Measurements from ENCODE around the gene CYTH2. TPM values are rescaled to one million over a fixed set of nuclear protein-coding genes. Genes with fewer than 3 reads are reported as not detected.

Gene CYTH2
- total RNA-seq, 2 donors from 2014 or later, result 55.4 to 70.2 TPM

DNA sequence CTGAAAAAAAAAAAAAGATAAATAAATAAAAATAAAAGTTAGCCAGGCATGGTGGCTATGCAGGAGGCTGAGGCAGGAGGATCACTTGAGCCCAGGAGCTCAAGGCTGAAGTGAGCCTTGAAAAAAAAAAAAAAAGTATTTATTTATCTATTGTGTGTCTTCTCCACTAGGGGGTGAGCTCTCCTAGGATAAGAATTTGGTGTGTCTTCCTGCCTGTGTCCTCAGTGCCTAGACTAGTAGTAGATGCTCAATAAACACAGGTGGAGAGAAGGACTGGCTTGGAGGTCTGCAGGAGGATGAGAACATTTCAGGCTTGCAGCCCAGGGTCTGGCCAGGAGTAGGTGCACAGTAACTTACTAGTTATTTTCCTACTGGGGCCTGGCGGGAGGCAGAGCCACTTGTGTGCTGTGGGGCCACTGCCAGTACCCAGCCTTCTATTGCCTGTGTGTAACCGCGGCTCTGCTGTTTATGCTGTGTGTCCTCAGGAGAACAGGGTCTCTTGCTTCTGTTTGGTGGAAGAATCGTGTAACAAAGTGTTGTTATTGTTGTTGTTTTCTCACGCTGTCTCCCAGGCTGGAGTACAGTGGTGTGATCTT lies 37.1 kb downstream of the CYTH2 start:
- H3K9ac ChIP-seq (ENCODE audit: low read depth in 2 of 2, low read length in 2 of 2), result no peak overlapping the region
- DNase-seq, result no peak
- H3K27me3 ChIP-seq, result peaks cover 8% of the 10 kb centered on the region
- no peaks in the 10 kb centered on the region for H3K9me3 ChIP-seq
- H3K36me3 ChIP-seq, result no peaks in the 10 kb centered on the region
- H3K27ac ChIP-seq, result no peak overlapping the region
- no peaks in the 10 kb centered on the region for H3K4me1 ChIP-seq
- intact Hi-C loops (cut with DNase I), result loop anchor here (2.0 kb wide), 1 partner anchor 79 kb away; no protein-coding TSS in a partner anchor
- H3K4me3 ChIP-seq, result no peak overlapping the region
- TF ChIP-seq, protein P1, sequence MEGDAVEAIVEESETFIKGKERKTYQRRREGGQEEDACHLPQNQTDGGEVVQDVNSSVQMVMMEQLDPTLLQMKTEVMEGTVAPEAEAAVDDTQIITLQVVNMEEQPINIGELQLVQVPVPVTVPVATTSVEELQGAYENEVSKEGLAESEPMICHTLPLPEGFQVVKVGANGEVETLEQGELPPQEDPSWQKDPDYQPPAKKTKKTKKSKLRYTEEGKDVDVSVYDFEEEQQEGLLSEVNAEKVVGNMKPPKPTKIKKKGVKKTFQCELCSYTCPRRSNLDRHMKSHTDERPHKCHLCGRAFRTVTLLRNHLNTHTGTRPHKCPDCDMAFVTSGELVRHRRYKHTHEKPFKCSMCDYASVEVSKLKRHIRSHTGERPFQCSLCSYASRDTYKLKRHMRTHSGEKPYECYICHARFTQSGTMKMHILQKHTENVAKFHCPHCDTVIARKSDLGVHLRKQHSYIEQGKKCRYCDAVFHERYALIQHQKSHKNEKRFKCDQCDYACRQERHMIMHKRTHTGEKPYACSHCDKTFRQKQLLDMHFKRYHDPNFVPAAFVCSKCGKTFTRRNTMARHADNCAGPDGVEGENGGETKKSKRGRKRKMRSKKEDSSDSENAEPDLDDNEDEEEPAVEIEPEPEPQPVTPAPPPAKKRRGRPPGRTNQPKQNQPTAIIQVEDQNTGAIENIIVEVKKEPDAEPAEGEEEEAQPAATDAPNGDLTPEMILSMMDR (IDR thresholded peaks at IDR 0.05), result peak; percentile 32

DNA sequence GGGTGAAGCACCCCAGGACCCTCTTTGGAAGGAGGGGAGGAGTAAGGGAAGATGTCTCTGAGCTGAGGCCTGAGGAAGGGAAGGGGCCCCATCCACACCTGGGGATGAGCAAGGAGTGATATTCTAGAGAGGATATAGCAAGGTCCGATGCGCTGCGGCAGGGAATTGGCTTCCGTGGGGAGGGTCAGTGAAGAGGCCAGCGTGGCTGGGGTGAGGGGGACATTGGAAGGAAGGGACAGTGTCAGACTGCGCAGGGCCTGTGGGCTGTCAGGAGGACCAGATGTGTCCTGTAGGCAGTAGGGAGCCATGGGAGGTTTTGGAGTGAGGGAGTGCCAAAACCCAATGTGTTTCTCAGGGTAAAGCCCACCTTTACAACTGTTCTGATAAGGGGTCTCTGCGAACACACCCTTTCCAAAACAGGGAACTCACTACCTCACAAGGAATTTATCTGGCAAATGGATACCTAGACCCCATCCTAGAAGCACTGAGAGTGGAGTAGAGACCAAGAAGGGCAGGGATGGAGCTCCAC lies 38.8 kb downstream of the CYTH2 start:
- intact Hi-C loops (cut with DNase I), result loop anchor here (2.0 kb wide), 1 partner anchor 77 kb away; no protein-coding TSS in a partner anchor

DNA sequence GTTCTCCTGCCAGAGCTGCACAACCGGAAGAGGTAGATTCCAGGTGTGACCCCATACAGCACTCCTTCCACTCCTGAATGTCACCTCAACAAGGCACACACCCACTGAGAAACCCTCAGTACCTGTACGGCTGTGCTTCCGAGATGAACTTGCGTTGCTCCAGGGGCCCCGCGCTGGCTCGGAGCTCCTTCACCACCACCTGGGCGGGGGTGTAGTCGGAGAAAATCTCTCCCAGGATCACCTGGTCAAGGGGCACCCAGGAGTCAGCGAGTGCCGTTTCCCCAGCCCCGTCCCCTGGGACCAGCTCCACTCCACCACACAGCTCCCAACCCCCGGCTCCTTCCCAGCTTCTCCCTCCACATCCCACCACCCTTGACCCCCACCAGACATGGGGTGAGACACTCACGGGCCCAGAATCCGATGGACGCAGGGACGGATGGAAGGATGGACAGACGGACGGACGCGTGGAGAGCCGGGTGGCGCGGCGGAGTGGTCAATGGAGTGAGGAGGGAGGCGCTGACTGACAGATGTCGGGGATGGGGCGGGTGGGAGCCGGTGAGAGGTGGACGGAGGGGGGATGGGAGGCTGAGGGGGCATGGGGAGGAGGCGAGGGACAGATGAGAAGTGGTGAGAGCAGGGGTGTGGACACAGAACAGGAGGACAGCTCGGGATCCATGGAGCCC lies 39.7 kb downstream of the CYTH2 start:
- DNase-seq, result no peak
- Histone ChIP-seq H3K27me3 (peaks cover 28% of the 10 kb centered on the region), H3K9me3 (no peaks in the 10 kb centered on the region), H3K36me3 (no peaks in the 10 kb centered on the region), H3K9ac (ENCODE audit: low read depth in 2 of 2, low read length in 2 of 2) (no peak overlapping the region), H3K27ac (no peak overlapping the region), H3K4me1 (peaks cover 6% of the 10 kb centered on the region), H3K4me3 (no peak overlapping the region)
- intact Hi-C loops (cut with DNase I), result no loop called here
- TF ChIP-seq, protein P1 (IDR thresholded peaks at IDR 0.05), result no peak

More for the DNA sequence above, 38.8 kb downstream of the CYTH2 start:
- H3K27ac ChIP-seq, result no peak overlapping the region
- no peaks in the 10 kb centered on the region for H3K9me3 ChIP-seq
- no peak overlapping the region for H3K9ac ChIP-seq (ENCODE audit: low read depth in 2 of 2, low read length in 2 of 2)
- no peak for DNase-seq
- TF ChIP-seq, protein P1 (IDR thresholded peaks at IDR 0.05), result no peak
- no peak overlapping the region for H3K4me3 ChIP-seq
- no peaks in the 10 kb centered on the region for H3K4me1 ChIP-seq
- peaks cover 21% of the 10 kb centered on the region for H3K27me3 ChIP-seq
- H3K36me3 ChIP-seq, result no peaks in the 10 kb centered on the region

DNA sequence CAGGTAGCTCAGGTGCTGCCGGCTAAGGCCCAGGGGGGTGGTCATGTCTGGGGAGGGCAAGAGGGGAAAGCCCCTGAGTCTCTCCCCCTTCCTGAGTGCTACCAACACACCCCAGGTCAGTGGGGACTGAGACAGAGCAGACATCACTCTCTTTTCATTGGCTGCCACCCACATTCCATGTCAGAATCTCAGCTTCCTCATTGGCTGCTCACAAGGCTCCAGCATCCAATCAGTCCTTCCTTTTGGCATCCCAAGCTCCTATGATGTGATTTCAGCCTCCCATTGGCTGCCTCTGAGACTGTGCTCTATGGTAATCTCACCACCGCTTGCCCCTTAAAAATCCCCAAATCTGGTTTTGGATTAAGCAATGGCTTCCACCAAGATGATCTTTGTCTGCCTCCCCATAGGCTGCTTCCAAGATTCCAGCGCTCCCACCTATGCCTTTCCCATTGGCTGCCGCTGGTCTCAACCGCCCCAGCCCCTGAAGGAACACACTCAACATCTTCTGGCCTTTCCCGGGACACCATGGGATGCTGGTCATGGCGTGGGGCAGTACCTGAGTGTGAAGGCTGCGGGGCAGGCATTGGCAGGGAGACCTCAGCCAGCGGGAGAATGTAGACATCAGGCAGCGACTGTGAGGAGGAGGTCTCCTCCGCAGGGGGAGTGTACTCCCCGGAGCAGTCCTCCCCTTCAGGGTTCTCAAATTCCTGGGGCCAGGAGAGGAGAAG lies 40.5 kb downstream of the CYTH2 start:
- TF ChIP-seq, protein P1 (IDR thresholded peaks at IDR 0.05), result no peak
- Histone ChIP-seq H3K27ac (no peak overlapping the region), H3K9ac (ENCODE audit: low read depth in 2 of 2, low read length in 2 of 2) (no peak overlapping the region), H3K9me3 (no peaks in the 10 kb centered on the region), H3K4me1 (peaks cover 6% of the 10 kb centered on the region), H3K4me3 (no peak overlapping the region), H3K36me3 (no peaks in the 10 kb centered on the region), H3K27me3 (peaks cover 28% of the 10 kb centered on the region)
- intact Hi-C loops (cut with DNase I), result no loop called here
- DNase-seq, result no peak

DNA sequence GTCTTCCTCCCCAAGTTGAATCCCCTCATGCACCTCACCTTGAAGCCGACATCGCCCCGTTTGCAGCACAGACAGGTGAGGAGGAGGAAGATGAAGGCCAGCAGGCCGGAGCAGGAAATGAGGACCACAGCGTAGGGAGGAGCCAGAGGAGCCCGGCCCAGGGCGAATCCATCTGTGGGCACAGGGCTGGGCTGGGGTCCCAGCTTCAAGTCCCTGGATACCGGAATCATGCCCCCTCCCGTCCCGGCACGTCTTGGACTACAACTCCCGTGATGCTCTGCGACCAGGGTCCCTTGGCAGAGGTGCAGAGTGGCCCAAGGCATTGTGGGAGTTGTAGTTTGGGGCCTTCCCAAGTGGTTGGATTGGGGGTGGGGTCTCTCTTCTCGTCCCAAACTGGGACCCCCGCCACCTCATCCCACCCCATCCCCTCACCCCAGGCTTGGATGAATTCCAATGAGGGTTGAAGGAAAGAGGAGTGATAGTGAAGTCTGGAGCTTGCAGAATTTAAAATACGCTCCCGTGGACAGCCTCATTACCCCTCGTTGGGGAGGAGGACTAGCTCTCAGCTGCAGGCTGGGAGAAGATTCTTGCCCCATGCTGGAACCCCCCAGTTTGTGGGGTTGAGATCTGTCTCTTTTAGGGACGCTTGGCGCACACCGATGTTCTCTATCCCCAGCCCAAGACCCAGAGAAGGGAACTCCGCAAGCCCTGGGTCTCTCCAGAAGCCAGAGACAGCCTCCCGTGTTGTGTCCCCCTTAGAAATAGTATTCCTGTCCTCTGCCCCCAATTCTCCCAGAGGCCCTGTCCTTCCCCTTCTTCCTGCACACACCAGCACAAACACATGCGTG lies 41.5 kb downstream of the CYTH2 start:
- intact Hi-C loops (cut with DNase I), result no loop called here
- H3K4me1 ChIP-seq, result peaks cover 6% of the 10 kb centered on the region
- H3K36me3 ChIP-seq, result no peaks in the 10 kb centered on the region
- H3K27me3 ChIP-seq, result peaks cover 28% of the 10 kb centered on the region
- no peak overlapping the region for H3K4me3 ChIP-seq
- peak; percentile 74 for DNase-seq
- no peak overlapping the region for H3K27ac ChIP-seq
- H3K9ac ChIP-seq (ENCODE audit: low read depth in 2 of 2, low read length in 2 of 2), result no peak overlapping the region
- no peaks in the 10 kb centered on the region for H3K9me3 ChIP-seq
- TF ChIP-seq, protein P1 (IDR thresholded peaks at IDR 0.05), result no peak
